GM19455 (cell line): ENCODE measurements around the gene CCL28.

ENCODE experiments used
- ATAC-seq: cut with Tn5 transposase; IDR thresholded peaks from one replicate; pipeline ENCODE4 v1.9.1; 2021; ENCODE audit not compliant: unreplicated experiment

Gene CCL28

GRCh38 chr5:43358726-43359125 lies 53.5 kb downstream of the CCL28 start:
- ATAC-seq = no peak

DNA sequence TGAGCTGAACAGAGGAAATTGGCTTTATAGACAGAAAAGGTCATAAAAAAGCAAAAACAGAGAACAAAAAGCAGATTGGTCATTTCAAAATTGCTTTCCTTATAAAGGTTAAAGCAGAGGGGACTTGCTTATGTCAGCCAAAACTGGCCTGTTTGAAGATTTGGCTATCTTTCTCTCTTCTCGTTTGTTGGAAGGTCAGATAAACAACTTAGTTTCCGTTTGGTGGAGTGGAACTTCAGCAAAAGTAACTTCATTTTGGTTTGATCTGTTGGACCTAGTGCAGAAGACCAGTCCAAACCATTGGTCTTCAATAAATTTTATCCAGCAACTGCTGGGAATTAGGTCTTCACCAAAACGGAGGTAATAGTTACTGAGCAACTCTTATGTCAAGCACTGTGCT lies 53.9 kb downstream of the CCL28 start:
- no peak for ATAC-seq

GRCh38 chr5:43357878-43358281 lies 54.3 kb downstream of the CCL28 start:
- ATAC-seq = no peak

DNA sequence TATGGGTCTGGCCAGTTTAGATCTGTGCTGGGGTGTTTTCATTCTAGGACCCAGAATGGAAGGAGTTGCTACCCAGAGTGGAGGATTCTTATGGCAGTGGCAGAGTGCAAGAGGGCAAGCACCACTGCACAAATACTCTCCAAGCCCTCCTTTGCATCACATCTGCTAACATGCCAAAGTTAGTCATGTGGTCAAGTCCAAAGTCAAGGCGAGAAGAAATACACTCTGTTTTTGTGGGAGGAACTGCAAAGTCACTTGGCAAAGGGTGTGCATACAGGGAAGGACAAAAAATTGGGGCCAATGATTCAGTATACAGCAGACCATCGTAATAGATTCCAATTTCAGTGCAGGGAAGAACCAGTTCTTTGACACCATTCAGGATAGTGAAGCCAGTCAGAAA lies 55.1 kb downstream of the CCL28 start:
- ATAC-seq = no peak

GRCh38 chr5:43354774-43355173 lies 57.4 kb downstream of the CCL28 start:
- ATAC-seq = no peak

GRCh38 chr5:43353668-43354067 lies 58.5 kb downstream of the CCL28 start:
- no peak for ATAC-seq

GRCh38 chr5:43352915-43353314 lies 59.3 kb downstream of the CCL28 start:
- ATAC-seq = no peak

GRCh38 chr5:43352131-43352530 lies 60.1 kb downstream of the CCL28 start:
- ATAC-seq = no peak

GRCh38 chr5:43348861-43349363 lies 63.3 kb downstream of the CCL28 start:
- no peak for ATAC-seq

GRCh38 chr5:43348207-43348606 lies 64.0 kb downstream of the CCL28 start:
- ATAC-seq = no peak

DNA sequence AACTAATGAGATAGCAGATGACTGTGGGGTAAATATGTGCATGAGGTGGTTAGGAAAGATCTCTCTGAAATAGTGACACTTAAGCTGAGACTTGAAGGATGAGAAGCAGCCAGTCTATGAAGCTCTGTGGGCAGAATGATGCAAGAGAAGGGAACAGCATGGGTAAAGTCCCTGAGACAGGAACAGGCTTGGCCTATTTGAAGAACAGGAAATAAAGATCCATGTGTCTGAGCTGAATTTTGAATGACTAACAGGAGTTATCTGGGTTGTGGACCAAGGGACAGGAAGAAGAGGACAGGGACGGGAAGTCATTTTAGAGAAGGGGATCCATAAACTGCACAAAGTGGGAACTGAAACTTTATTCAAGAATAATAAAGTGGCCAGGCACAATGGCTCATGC lies 73.3 kb downstream of the CCL28 start:
- no peak for ATAC-seq

DNA sequence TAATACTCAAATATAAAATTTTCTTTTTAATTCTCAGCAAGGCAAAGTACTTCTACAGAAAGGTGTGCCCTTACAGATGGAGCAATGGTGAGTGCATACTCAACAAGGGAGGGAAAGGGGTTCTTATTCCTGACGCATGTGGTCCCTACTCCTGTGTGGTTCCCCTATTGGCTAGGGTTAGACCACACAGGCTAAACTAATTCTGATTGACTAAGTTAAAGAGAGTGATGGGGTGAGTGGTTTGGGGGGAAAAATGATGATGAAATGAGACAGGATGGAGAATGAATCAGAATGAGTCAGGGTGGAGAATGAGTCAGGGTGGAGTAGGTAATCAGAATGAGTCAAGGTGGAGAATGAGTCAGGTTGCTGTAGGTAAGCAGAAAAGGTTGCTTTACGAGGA lies 76.0 kb downstream of the CCL28 start:
- no peak for ATAC-seq

DNA sequence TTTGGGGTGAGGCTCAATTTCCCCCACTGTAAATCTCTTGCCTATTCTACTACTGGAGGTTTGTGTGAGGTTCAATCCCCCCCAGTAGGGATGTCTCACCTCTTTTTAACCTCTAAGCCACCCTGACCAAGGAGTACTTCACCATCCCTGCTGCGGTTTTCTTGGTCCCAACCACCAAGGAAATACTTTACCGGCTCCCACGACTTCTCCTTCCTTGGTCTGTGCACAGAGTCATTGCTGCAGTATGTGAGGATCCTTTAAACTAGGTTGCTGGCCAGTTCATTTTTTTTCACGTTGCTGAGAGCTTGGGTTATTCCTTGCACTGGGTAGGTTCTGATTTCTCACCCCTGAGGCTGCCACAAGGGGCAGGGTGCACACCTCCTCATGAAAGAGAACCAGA lies 76.5 kb downstream of the CCL28 start:
- no peak for ATAC-seq

GRCh38 chr5:43332401-43332800 lies 79.8 kb downstream of the CCL28 start:
- ATAC-seq = no peak
